OCI-LY7 (cell line): ENCODE measurements around the gene CSTB. TPM values are rescaled to one million over a fixed set of nuclear protein-coding genes. Genes with fewer than 3 reads are reported as not detected.

Experiments used
- BruUV-seq: library from RNA; stranded (reverse); fragments of 400-500 nt; replicated peaks from 2 replicates; lab custom pipeline; 2021; lab: Mats Ljungman, UMichigan
- CTCF ChIA-PET: fragments of 300-600 bp; sonication (Branson Sonifier 250); formaldehyde crosslinking; loops from one replicate; lab custom pipeline; 2022; ENCODE audit warnings: antibody characterized with exemption; ENCODE audit not compliant: unreplicated experiment; lab: Charles Lee
- POLR2A ChIA-PET: fragments of 300-600 bp; sonication (Branson Sonifier 250); formaldehyde crosslinking; loops from one replicate; lab custom pipeline; 2022; ENCODE audit warnings: antibody characterized with exemption; lab: Charles Lee
- DNase-seq: peaks from one replicate; pipeline ENCODE4 v3.0.0-alpha.2; 2015; ENCODE audit warnings: low spot score
- H2AFZ ChIP-seq: fragments of 200-600 bp; sonication (generic), shearing (Covaris generic); 2 replicates; pipeline ENCODE4 v1.6.1; 2014; ENCODE audit warnings: mild to moderate bottlenecking, antibody characterized with exemption, low read length, moderate library complexity
- H3K27ac ChIP-seq: fragments of 200-600 bp; sonication (generic); 2 replicates; pipeline ENCODE4 v1.5.1; 2014; ENCODE audit warnings: mixed run types, low read depth, mild to moderate bottlenecking, moderate library complexity, low read length, inconsistent platforms; ENCODE audit not compliant: poor library complexity, severe bottlenecking
- H3K36me3 ChIP-seq: fragments of 200-600 bp; sonication (generic); 2 replicates; pipeline ENCODE4 v1.6.1; 2014; ENCODE audit warnings: mild to moderate bottlenecking, antibody characterized with exemption, low read length, moderate library complexity, mixed read lengths; ENCODE audit not compliant: insufficient read depth
- H3K4me1 ChIP-seq: fragments of 200-600 bp; sonication (generic); 2 replicates; pipeline ENCODE4 v1.5.1; 2014; ENCODE audit warnings: mild to moderate bottlenecking, low read length; ENCODE audit not compliant: insufficient read depth, poor library complexity, severe bottlenecking
- H3K4me2 ChIP-seq: fragments of 200-600 bp; sonication (generic); 2 replicates; pipeline ENCODE4 v1.6.1; 2014; ENCODE audit warnings: mild to moderate bottlenecking, low read length
- H3K4me3 ChIP-seq: fragments of 200-600 bp; sonication (generic); 2 replicates; pipeline ENCODE4 v1.5.1; 2014; ENCODE audit warnings: mild to moderate bottlenecking, low read depth, low read length; ENCODE audit not compliant: poor library complexity, severe bottlenecking
- H3K79me2 ChIP-seq: fragments of 200-600 bp; sonication (generic); 2 replicates; pipeline ENCODE4 v1.6.1; 2016; ENCODE audit warnings: low read depth, mild to moderate bottlenecking, low read length, moderate library complexity, mixed read lengths; ENCODE audit not compliant: insufficient read depth
- H3K9me2 ChIP-seq: fragments of 200-600 bp; sonication (generic); 2 replicates; pipeline ENCODE4 v1.6.1; 2016; ENCODE audit warnings: mild to moderate bottlenecking, low read length, mixed read lengths; ENCODE audit not compliant: insufficient read depth
- H3K9me3 ChIP-seq: fragments of 200-600 bp; sonication (generic); 2 replicates; pipeline ENCODE4 v1.6.1; 2014; ENCODE audit warnings: mild to moderate bottlenecking, mixed run types, low read length, mixed read lengths
- H4K20me1 ChIP-seq: fragments of 200-600 bp; sonication (generic); 2 replicates; pipeline ENCODE4 v1.6.1; 2014; ENCODE audit warnings: mild to moderate bottlenecking, antibody characterized with exemption, low read length, moderate library complexity, mixed read lengths; ENCODE audit not compliant: insufficient read depth
- EZH2phosphoT487 ChIP-seq: fragments of 200-600 bp; sonication (generic); IDR thresholded peaks from 2 replicates; pipeline ENCODE4 v1.6.1; 2018; ENCODE audit warnings: low read depth, borderline replicate concordance, mild to moderate bottlenecking, mixed run types, antibody characterized with exemption, low read length, moderate library complexity, mixed read lengths
- intact Hi-C: fragments of 100-400 bp; cut with micrococcal nuclease; formaldehyde crosslinking; loops from one replicate; pipeline ENCODE4 v1.10.0; 2022; ENCODE audit not compliant: unreplicated experiment
- total RNA-seq, 2 experiments: library from RNA; depleted of rRNA in 1 of 2; stranded (reverse); fragments of >200 nt in 1 of 2; shearing (Covaris generic) in 1 of 2; gene quantifications; 2 replicates each; pipeline ENCODE4 v1.2.3, GENCODE V29; 2014 to 2022
- TF ChIP-seq, protein P1 (sequence below): fragments of 200-600 bp; sonication (generic); conservative IDR thresholded peaks from 2 replicates; pipeline ENCODE4 v1.5.1; 2014; ENCODE audit warnings: mild to moderate bottlenecking, antibody characterized with exemption, low read length, moderate library complexity, mixed read lengths

The CSTB gene
- total RNA-seq, 2 experiments from 2014 or later, result 15.6 to 33.3 TPM

DNA sequence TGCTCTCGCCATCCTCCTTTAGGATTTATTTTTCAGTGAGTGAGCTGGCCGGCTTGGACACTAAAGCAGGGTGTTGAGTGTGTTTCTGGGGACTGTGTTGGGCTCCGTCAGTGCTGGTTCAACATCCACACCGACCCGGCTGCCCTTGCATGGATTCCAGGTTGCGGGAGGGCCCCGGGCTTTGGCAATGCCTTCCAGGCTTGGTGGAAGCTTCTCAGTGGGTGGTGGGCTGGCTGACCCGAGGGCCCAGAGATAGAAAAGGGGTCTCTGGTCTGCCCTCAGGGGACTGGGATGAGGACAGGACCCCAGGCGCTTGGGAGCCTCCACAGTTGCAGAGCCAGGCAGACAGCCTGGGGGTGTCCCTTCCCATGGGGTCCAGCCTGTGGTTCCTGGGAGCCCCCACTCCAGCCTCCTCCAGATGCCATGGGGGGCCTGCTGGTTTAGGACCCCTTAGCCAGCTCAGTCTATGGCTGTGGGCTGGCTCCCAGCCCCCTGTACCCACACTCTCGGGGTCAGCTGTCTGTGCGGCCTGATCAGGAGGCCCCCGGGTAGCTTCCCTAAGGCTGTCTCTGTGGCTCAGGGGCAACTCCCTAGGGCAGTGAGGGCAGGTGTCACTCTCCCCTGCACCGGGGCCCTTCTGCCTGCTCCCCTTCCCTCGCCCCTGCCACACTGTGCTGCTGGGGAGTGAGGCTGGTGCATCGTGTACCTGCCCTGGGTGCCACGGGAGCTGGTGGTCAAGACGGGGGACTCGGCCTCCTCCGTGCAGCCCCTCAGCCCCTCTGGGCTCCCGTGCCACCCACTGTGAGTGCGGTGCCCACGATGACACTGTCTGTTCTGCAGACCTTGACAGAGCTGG is 40.6 kb downstream of the CSTB start:
- BruUV-seq, result no TSS peak
- POLR2A ChIA-PET, result no interaction called here
- CTCF ChIA-PET, result no interaction called here
- Histone ChIP-seq H3K9me3 (no peaks in the 10 kb centered on the region), H3K36me3 (0 out of 2 replicates have a peak, but pooled peaks cover 3% of the 10 kb centered on the region), H3K4me2 (no peak overlapping the region), H4K20me1 (peaks cover 3% of the 10 kb centered on the region; the same call in 1 of the 2 replicates), H3K4me1 (no peaks in the 10 kb centered on the region), H2AFZ (no peak overlapping the region), H3K79me2 (no peaks in the 10 kb centered on the region), H3K27ac (no peak overlapping the region), H3K9me2 (no peaks in the 10 kb centered on the region), H3K4me3 (no peak overlapping the region)
- no peak for DNase-seq
- intact Hi-C loops, result no loop called here
- TF ChIP-seq, protein P1, sequence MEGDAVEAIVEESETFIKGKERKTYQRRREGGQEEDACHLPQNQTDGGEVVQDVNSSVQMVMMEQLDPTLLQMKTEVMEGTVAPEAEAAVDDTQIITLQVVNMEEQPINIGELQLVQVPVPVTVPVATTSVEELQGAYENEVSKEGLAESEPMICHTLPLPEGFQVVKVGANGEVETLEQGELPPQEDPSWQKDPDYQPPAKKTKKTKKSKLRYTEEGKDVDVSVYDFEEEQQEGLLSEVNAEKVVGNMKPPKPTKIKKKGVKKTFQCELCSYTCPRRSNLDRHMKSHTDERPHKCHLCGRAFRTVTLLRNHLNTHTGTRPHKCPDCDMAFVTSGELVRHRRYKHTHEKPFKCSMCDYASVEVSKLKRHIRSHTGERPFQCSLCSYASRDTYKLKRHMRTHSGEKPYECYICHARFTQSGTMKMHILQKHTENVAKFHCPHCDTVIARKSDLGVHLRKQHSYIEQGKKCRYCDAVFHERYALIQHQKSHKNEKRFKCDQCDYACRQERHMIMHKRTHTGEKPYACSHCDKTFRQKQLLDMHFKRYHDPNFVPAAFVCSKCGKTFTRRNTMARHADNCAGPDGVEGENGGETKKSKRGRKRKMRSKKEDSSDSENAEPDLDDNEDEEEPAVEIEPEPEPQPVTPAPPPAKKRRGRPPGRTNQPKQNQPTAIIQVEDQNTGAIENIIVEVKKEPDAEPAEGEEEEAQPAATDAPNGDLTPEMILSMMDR, result no peak
- no peak for TF ChIP-seq EZH2phosphoT487

DNA sequence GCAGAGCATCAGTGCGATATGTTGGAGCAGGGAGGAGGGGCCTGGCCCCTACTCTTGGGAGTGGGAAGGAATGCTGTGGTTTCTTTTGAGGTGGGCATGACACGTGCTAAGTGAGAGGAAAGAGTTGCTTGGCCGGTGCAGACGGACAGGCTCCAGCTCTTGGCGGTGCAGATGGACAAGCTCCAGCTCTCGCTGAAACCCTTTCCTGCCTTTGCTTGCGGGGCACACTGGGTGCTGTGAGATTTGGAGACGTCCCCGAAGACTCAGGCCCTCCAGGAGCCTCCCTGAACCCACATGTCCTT is 41.2 kb downstream of the CSTB start:
- TF ChIP-seq, protein P1, result no peak
- no peak for TF ChIP-seq EZH2phosphoT487
- POLR2A ChIA-PET, result no interaction called here

More for the DNA sequence above, 41.2 kb downstream of the CSTB start:
- Histone ChIP-seq H3K4me1 (no peaks in the 10 kb centered on the region), H4K20me1 (peaks cover 3% of the 10 kb centered on the region; the same call in 1 of the 2 replicates), H3K9me2 (no peaks in the 10 kb centered on the region), H3K9me3 (no peaks in the 10 kb centered on the region), H2AFZ (no peak overlapping the region), H3K79me2 (no peaks in the 10 kb centered on the region), H3K36me3 (0 out of 2 replicates have a peak, but pooled peaks cover 3% of the 10 kb centered on the region), H3K27ac (no peak overlapping the region), H3K4me2 (no peak overlapping the region), H3K4me3 (no peak overlapping the region)
- no peak for DNase-seq
- BruUV-seq, result no TSS peak
- CTCF ChIA-PET, result no interaction called here
- intact Hi-C loops, result no loop called here
